GM12874 (cell line): ENCODE data around the gene MYRIP.

Experiments used
- TF ChIP-seq, protein P1 (sequence below): IDR thresholded peaks from 2 replicates; pipeline ENCODE4 v1.5.1; 2011; ENCODE audit warnings: low read depth, mild to moderate bottlenecking, control low read depth, low read length, moderate library complexity; ENCODE audit not compliant: insufficient read depth

MYRIP gene

DNA sequence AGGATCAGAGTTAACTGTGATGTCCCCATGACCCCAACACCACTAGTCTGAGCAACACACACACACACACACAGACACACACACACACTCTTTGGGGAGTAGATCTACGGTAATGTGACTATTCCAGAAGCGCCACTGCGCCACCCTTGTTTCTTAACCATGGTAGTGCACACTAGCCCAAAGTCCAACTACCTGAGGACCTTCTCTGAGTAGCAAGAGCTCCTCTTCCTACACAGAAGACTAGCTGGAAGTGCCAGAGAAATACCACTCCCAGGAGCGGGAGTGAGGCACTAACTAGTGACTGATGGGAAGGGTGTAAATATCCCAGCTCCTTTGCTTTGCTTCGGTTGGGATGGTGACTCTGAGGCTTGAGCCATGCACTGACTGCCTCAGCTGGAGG lies 404.1 kb downstream of the MYRIP start:
- TF ChIP-seq, protein P1, sequence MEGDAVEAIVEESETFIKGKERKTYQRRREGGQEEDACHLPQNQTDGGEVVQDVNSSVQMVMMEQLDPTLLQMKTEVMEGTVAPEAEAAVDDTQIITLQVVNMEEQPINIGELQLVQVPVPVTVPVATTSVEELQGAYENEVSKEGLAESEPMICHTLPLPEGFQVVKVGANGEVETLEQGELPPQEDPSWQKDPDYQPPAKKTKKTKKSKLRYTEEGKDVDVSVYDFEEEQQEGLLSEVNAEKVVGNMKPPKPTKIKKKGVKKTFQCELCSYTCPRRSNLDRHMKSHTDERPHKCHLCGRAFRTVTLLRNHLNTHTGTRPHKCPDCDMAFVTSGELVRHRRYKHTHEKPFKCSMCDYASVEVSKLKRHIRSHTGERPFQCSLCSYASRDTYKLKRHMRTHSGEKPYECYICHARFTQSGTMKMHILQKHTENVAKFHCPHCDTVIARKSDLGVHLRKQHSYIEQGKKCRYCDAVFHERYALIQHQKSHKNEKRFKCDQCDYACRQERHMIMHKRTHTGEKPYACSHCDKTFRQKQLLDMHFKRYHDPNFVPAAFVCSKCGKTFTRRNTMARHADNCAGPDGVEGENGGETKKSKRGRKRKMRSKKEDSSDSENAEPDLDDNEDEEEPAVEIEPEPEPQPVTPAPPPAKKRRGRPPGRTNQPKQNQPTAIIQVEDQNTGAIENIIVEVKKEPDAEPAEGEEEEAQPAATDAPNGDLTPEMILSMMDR: no peak

DNA sequence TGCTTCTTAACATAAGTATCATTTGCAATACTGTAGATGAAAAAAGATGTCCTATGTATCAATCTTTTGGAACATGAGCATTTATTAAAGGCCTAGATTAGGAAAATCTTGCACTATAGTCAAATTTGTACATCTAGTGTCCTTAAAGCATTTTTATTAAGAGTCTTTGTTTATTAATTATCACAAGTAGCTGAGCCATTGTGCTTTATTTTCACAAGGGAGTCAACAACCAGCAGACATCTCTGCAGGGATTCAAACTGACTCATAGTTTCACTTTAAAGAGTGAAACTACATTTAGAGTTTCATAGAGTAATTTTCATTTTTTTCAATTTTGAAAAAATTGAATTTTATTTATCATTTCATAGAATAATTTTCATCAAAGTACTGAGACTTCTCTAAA lies 405.6 kb downstream of the MYRIP start:
- TF ChIP-seq, protein P1: no peak

DNA sequence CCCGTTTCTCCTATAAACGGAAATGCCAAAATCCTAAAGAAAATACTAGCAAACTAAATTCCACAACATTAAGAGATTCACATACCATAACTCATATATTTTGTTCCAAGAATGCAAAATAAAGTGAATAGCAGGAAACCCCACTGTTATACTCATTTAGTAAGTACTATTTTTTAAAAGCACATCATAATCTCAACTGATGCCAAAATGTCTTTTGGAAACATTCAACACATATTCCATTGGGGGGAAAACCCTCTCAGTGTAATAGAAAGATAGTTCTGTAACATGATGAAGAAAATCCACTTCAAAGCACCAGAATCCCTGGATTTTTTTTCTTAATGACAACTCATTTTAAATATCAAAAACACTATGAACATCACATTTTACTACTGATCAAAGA lies 407.1 kb downstream of the MYRIP start:
- TF ChIP-seq, protein P1: no peak

DNA sequence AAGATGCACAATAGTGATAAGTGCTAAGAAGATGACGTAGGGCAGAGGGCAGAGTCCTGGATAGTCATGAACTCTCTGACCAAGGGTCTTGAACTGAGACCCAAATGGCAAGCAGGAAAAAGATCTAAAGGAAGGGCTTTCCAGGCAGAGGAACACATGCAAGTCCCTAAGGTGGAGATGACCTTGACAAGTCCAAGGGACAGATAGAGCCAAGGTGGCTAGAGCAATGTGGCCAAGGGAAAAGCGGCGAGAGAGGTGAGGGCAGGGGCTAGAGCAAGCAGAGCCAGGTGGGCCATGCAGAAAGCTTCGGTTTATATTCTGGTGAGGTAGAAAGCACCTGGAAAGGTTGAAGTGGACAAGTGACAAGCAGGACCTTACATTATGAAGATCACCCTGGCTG lies 414.4 kb downstream of the MYRIP start:
- TF ChIP-seq, protein P1: no peak

DNA sequence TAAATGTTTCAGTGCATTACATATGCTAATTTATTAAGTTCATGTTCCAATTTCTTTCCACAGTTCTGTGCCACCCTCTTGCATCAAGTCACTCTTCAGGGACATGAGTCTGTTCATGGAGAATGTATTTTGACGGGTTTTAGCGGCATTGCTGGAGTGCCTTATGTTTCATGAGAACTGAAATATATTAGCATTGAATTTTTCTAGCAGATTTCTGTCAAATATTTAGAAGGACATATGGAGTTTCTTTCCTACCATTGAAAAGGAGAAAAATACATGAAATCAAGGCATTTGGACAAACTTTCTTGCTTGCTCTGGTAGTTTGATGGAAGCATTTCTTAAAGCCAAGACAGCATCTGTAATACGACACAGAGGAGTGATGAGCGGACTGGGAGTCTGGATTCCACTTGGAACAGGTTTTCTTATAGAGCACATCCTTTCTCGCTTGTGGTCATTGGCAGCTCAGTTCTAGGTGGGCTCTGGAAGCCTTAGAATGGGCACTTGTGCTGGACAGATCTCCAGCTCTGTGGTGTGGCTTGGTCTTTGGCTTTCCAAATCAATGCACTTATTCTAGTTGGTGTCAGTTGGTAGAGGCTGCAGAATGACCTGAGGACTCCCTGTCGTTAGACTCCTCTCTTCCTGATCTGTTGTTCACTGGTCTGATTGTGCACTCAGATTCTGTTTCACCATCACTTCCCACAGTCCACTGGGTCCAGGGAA lies 415.5 kb downstream of the MYRIP start:
- TF ChIP-seq, protein P1: no peak

DNA sequence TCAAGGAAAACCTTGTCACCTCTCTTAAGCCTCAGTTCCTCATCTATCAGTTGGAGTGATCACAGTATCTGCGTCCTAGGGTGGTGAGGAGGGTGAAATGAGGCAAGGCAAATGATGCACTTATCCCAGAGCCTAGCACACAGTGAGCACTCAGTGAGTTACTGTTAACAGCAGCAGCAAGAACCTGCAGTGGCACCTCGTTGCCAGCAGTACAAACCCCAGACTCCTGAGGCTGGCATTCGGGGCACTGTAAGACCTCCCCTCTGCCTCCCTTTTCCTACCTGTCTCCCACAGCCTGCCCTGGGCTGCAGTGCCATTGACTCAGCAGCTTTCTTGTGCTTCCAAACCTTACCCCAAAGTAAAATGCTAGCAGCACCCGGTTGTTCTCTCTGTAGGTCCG lies 417.2 kb downstream of the MYRIP start:
- TF ChIP-seq, protein P1: no peak

DNA sequence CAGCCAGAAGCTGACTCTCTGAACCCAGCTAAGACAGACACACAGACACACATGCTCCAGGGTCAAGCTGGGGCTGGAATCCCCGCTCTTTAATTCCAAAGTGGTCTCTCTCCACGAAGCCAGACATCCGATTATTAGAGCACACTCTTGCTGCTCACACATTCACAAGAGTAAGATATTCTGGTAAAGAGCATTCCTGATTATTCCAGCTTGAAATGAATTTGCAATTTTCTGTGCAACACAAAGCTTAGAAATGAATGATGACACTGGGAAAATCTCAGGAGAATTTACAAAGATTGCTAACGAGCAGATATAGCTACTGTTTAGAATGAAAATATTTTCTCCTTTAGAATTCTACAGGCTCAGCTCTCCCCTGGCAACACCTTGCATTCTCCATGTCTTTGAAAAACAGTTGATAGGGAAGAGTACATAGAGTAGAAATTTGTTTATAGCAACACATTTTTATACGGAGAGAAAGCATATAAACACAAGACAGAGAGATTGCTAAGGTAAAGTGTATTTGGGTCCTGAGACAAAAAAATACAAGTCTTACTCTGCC lies 419.5 kb downstream of the MYRIP start:
- TF ChIP-seq, protein P1: no peak
